Hepatocyte (in vitro differentiated cells): ENCODE measurements around the gene MPP7. TPM values are rescaled to one million over a fixed set of nuclear protein-coding genes. Genes with fewer than 3 reads are reported as not detected.

Experiments
- DNase-seq: peaks from one replicate; pipeline ENCODE4 v3.0.0-alpha.2; 2016; ENCODE audit warnings: low spot score
- H2AFZ ChIP-seq: fragments of 200-600 bp; sonication (generic); 2 replicates; pipeline ENCODE4 v1.6.0; 2016; ENCODE audit warnings: antibody characterized with exemption, mild to moderate bottlenecking
- H3K27ac ChIP-seq: fragments of 200-600 bp; sonication (generic); 2 replicates; pipeline ENCODE4 v1.5.1; 2016; ENCODE audit warnings: mild to moderate bottlenecking
- H3K27me3 ChIP-seq: fragments of 200-600 bp; sonication (generic); 2 replicates; pipeline ENCODE4 v1.6.1; 2016
- H3K36me3 ChIP-seq: fragments of 200-600 bp; sonication (generic); replicated peaks from 2 replicates; pipeline ENCODE4 v1.5.1; 2016; ENCODE audit warnings: low read depth; ENCODE audit not compliant: insufficient read depth
- H3K4me1 ChIP-seq: fragments of 200-600 bp; sonication (generic); 2 replicates; pipeline ENCODE4 v1.5.1; 2016; ENCODE audit warnings: mild to moderate bottlenecking, moderate library complexity; ENCODE audit not compliant: insufficient read depth
- H3K4me2 ChIP-seq: fragments of 200-600 bp; sonication (generic); 2 replicates; pipeline ENCODE4 v1.6.0; 2016
- H3K4me3 ChIP-seq: fragments of 200-600 bp; sonication (generic); 2 replicates; pipeline ENCODE4 v1.5.1; 2016; ENCODE audit warnings: mild to moderate bottlenecking
- H3K79me2 ChIP-seq: fragments of 200-600 bp; sonication (generic); 2 replicates; pipeline ENCODE4 v1.6.0; 2017; ENCODE audit warnings: mild to moderate bottlenecking
- H3K9me2 ChIP-seq: fragments of 200-600 bp; sonication (generic); replicated peaks from 2 replicates; pipeline ENCODE4 v1.6.0; 2017; ENCODE audit warnings: mild to moderate bottlenecking; ENCODE audit not compliant: insufficient read depth
- H3K9me3 ChIP-seq: fragments of 200-600 bp; sonication (generic); 2 replicates; pipeline ENCODE4 v1.5.1; 2016; ENCODE audit warnings: low read depth, mild to moderate bottlenecking
- H4K20me1 ChIP-seq: fragments of 200-600 bp; sonication (generic); 2 replicates; pipeline ENCODE4 v1.6.0; 2016; ENCODE audit warnings: mild to moderate bottlenecking; ENCODE audit not compliant: insufficient read depth, poor library complexity, severe bottlenecking
- CTCF ChIP-seq: fragments of 200-600 bp; sonication (generic); IDR thresholded peaks from 2 replicates; pipeline ENCODE4 v1.5.1; 2016; ENCODE audit warnings: antibody characterized with exemption, mild to moderate bottlenecking; ENCODE audit not compliant: poor library complexity
- EZH2 ChIP-seq: fragments of 200-600 bp; sonication (generic); IDR thresholded peaks from 2 replicates; pipeline ENCODE4 v1.6.1; 2016; ENCODE audit warnings: antibody characterized with exemption, mild to moderate bottlenecking, borderline replicate concordance
- EZH2phosphoT487 ChIP-seq: fragments of 200-600 bp; sonication (generic); IDR thresholded peaks from one replicate; pipeline ENCODE4 v1.6.1; 2018; ENCODE audit warnings: antibody characterized with exemption, mild to moderate bottlenecking, low read depth, moderate library complexity; ENCODE audit not compliant: unreplicated experiment, severe bottlenecking
- WGBS: methylation state at CpG from one replicate; pipeline ENCODE4 v1.1.6; 2016; ENCODE audit warnings: low lambda C conversion rate; ENCODE audit errors: missing lambda C conversion rate; 5-methylcytosine and 5-hydroxymethylcytosine counted together
- polyA plus RNA-seq: library from polyadenylated mRNA; unstranded; fragments of >200 nt; fragmentation: Nextera tagmentation; extraction: Ambion mirVana; gene quantifications from 2 replicates; pipeline ENCODE4 v1.2.1, GENCODE V29; 2016
- total RNA-seq: library from RNA; depleted of rRNA; stranded (reverse); fragments of >200 nt; gene quantifications from 2 replicates; pipeline ENCODE4 v1.2.3, GENCODE V29; 2014

Gene MPP7
- total and polyA plus RNA-seq, 2 experiments from 2014 or later: 6.8 to 8.4 TPM

DNA sequence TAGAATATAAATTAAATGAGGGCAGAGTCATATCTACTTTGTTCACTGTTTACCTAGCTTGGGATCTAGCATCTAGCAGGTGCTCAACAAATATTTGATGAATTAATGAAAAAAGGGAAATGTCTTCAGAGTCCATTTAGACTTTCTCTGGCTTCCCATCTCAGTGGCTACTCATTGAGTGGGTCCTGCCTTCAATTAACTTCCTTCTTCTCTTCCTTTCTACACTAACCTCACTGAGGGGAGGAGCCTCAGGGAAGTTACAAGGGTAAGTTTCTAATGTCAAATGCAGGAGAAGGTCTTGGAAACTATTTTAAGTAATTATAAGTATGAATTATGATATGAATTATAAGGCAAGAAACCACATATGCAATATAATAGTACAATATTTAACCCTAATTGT lies 28.2 kb upstream of the MPP7 start:
- no peak overlapping the region for H3K4me3 ChIP-seq

GRCh38 chr10:28328346-28328745 lies 25.5 kb upstream of the MPP7 start:
- Histone ChIP-seq H4K20me1 (no peaks in the 10 kb centered on the region), H3K4me2 (no peak overlapping the region), H3K9me3 (no peaks in the 10 kb centered on the region), H2AFZ (no peak overlapping the region), H3K36me3 (no peaks in the 10 kb centered on the region), H3K4me3 (no peak overlapping the region), H3K9me2 (no peaks in the 10 kb centered on the region), H3K27me3 (no peaks in the 10 kb centered on the region), H3K4me1 (no peaks in the 10 kb centered on the region), H3K27ac (no peak overlapping the region), H3K79me2 (no peaks in the 10 kb centered on the region)
- 100% methylated on average over 1 of the region's 1 CpG for WGBS
- TF ChIP-seq EZH2: no peak
- no peak for TF ChIP-seq CTCF
- no peak for TF ChIP-seq EZH2phosphoT487
- no peak for DNase-seq

More for the DNA sequence above, 28.2 kb upstream of the MPP7 start:
- Histone ChIP-seq H3K36me3 (no peaks in the 10 kb centered on the region), H3K9me3 (no peaks in the 10 kb centered on the region), H3K9me2 (no peaks in the 10 kb centered on the region), H3K4me2 (no peak overlapping the region), H2AFZ (no peak overlapping the region), H4K20me1 (no peaks in the 10 kb centered on the region), H3K27me3 (no peaks in the 10 kb centered on the region), H3K27ac (no peak overlapping the region), H3K4me1 (no peaks in the 10 kb centered on the region), H3K79me2 (no peaks in the 10 kb centered on the region)
- no peak for DNase-seq
- TF ChIP-seq EZH2 (no peak), EZH2phosphoT487 (no peak), CTCF (no peak)

GRCh38 chr10:28327491-28327880 lies 24.6 kb upstream of the MPP7 start:
- H2AFZ ChIP-seq: no peak overlapping the region
- H3K27me3 ChIP-seq: no peaks in the 10 kb centered on the region
- H3K4me3 ChIP-seq: no peak overlapping the region
- no peaks in the 10 kb centered on the region for H3K36me3 ChIP-seq
- H4K20me1 ChIP-seq: no peaks in the 10 kb centered on the region
- WGBS: 72% methylated on average over 3 of the region's 3 CpGs
- H3K27ac ChIP-seq: no peak overlapping the region
- no peaks in the 10 kb centered on the region for H3K9me3 ChIP-seq
- no peak overlapping the region for H3K4me2 ChIP-seq
- no peaks in the 10 kb centered on the region for H3K79me2 ChIP-seq
- DNase-seq: no peak
- no peak for TF ChIP-seq EZH2phosphoT487
- TF ChIP-seq EZH2: no peak
- TF ChIP-seq CTCF: no peak
- no peaks in the 10 kb centered on the region for H3K9me2 ChIP-seq
- H3K4me1 ChIP-seq: no peaks in the 10 kb centered on the region
